H1 (cell line): Measurements from ENCODE around the gene OR8D2. TPM values are rescaled to one million over a fixed set of nuclear protein-coding genes. Genes with fewer than 3 reads are reported as not detected.

ENCODE experiments used
- CTCF ChIA-PET: fragments of 300-600 bp; sonication (Branson Sonifier 250); formaldehyde crosslinking; loops from one replicate; lab custom pipeline; 2021; ENCODE audit not compliant: partially characterized antibody; lab: Charles Lee
- POLR2A ChIA-PET: fragments of 300-600 bp; sonication (Branson Sonifier 250); formaldehyde crosslinking; loops from one replicate; lab custom pipeline; 2021; ENCODE audit warnings: inconsistent platforms; ENCODE audit not compliant: partially characterized antibody; lab: Charles Lee
- DNase-seq, 2 experiments: peaks; one replicate each; pipeline versions ENCODE4 v3.0.0 to v3.0.0-alpha.2; 2010 to 2022; ENCODE audit warnings: low spot score in 2 of 2, low read depth in 1 of 2, mixed read lengths in 1 of 2
- FAIRE-seq: peaks from 2 replicates; lab custom pipeline; 2011; peaks lifted over from hg19 to GRCh38; lab: Jason Lieb, UNC
- H2AFZ ChIP-seq: 2 replicates; pipeline ENCODE4 v1.8.1; 2012; ENCODE audit warnings: low read length, inconsistent platforms
- H2AK5ac ChIP-seq: 2 replicates; pipeline ENCODE4 v1.6.1; 2013; ENCODE audit warnings: low read depth, low read length
- H2BK120ac ChIP-seq: replicated peaks from 2 replicates; pipeline ENCODE3; 2013; ENCODE audit warnings: low read depth, low read length, inconsistent platforms
- H2BK12ac ChIP-seq: 2 replicates; pipeline ENCODE4 v1.6.1; 2013; ENCODE audit warnings: low read depth, low read length
- H2BK15ac ChIP-seq: 2 replicates; pipeline ENCODE4 v1.6.1; 2013; ENCODE audit warnings: low read length
- H2BK20ac ChIP-seq: 2 replicates; pipeline ENCODE4 v1.6.1; 2013; ENCODE audit warnings: low read length
- H2BK5ac ChIP-seq: 2 replicates; pipeline ENCODE4 v1.6.1; 2013; ENCODE audit warnings: low read depth, low read length
- H3K14ac ChIP-seq: 2 replicates; pipeline ENCODE4 v1.6.1; 2013; ENCODE audit warnings: inconsistent platforms; ENCODE audit not compliant: insufficient read length
- H3K18ac ChIP-seq: 2 replicates; pipeline ENCODE4 v1.6.1; 2013; ENCODE audit warnings: low read length; ENCODE audit errors: extremely low read depth
- H3K23ac ChIP-seq: 2 replicates; pipeline ENCODE4 v1.6.1; 2013; ENCODE audit warnings: inconsistent platforms; ENCODE audit not compliant: insufficient read length
- H3K23me2 ChIP-seq: 2 replicates; pipeline ENCODE4 v1.6.1; 2013; ENCODE audit warnings: low read depth, low read length
- H3K27ac ChIP-seq: 2 replicates; pipeline ENCODE4 v1.6.1; 2011; ENCODE audit warnings: low read depth, low read length, inconsistent platforms
- H3K27me3 ChIP-seq, 4 experiments: replicated peaks in 1 of 4; 1 replicate in 1 of 4; 2 replicates in 3 of 4; pipeline versions ENCODE4 v1.6.1 to v1.8.1; 2011 to 2013; ENCODE audit warnings: low read length in 3 of 4, mild to moderate bottlenecking in 3 of 4, inconsistent platforms in 2 of 4, mixed read lengths in 2 of 4, moderate library complexity in 1 of 4; ENCODE audit not compliant: control insufficient read depth in 3 of 4, insufficient read depth in 3 of 4; ENCODE audit errors: extremely low read depth in 1 of 4
- H3K36me3 ChIP-seq, 4 experiments: 2 replicates each; pipeline versions ENCODE4 v1.6.1 to v1.8.1; 2011 to 2013; ENCODE audit warnings: mild to moderate bottlenecking in 4 of 4, low read length in 3 of 4, moderate library complexity in 2 of 4, control low read depth in 1 of 4, inconsistent platforms in 1 of 4; ENCODE audit not compliant: insufficient read depth in 4 of 4, control insufficient read depth in 2 of 4
- H3K4ac ChIP-seq: replicated peaks from 2 replicates; pipeline ENCODE3; 2013; ENCODE audit warnings: low read length, low read depth, mixed read lengths, inconsistent platforms; ENCODE audit not compliant: insufficient read length
- H3K4me1 ChIP-seq, 4 experiments: replicated peaks in 1 of 4; 1 replicate in 1 of 4; 2 replicates in 3 of 4; pipeline versions ENCODE4 v1.6.1 to v1.8.1; 2011 to 2013; ENCODE audit warnings: low read length in 3 of 4, inconsistent platforms in 2 of 4, mixed read lengths in 1 of 4; ENCODE audit not compliant: insufficient read depth in 4 of 4, control insufficient read depth in 3 of 4
- H3K4me2 ChIP-seq, 2 experiments: 2 replicates each; pipeline versions ENCODE4 v1.6.1 to v1.8.1; 2011 to 2013; ENCODE audit warnings: low read depth in 2 of 2, low read length in 2 of 2, control low read depth in 1 of 2, inconsistent platforms in 1 of 2, mild to moderate bottlenecking in 1 of 2; ENCODE audit not compliant: insufficient read depth in 1 of 2
- H3K4me3 ChIP-seq, 4 experiments: fragments of 200-600, 300-600 bp in 1 of 4; sonication (generic), shearing (Covaris generic), sonication (Bioruptor Twin) in 1 of 4; 2 replicates each; pipeline versions ENCODE4 v1.5.1 to v1.8.1; 2011 to 2016; ENCODE audit warnings: low read length in 4 of 4, low read depth in 3 of 4, control low read depth in 2 of 4, inconsistent platforms in 2 of 4, mild to moderate bottlenecking in 2 of 4, mixed read lengths in 1 of 4, moderate library complexity in 1 of 4; ENCODE audit not compliant: insufficient read depth in 2 of 4; ENCODE audit errors: extremely low read depth in 1 of 4
- H3K56ac ChIP-seq: replicated peaks from 2 replicates; pipeline ENCODE3; 2013; ENCODE audit warnings: low read depth, mild to moderate bottlenecking, mixed read lengths, low read length, inconsistent platforms; ENCODE audit not compliant: insufficient read length
- H3K79me1 ChIP-seq: 2 replicates; pipeline ENCODE4 v1.6.1; 2013; ENCODE audit warnings: low read depth, low read length, control low read depth
- H3K79me2 ChIP-seq, 2 experiments: 2 replicates each; pipeline versions ENCODE4 v1.6.1 to v1.8.1; 2012 to 2013; ENCODE audit warnings: low read length in 2 of 2, mild to moderate bottlenecking in 2 of 2, inconsistent platforms in 1 of 2; ENCODE audit not compliant: insufficient read depth in 2 of 2, control insufficient read depth in 1 of 2
- H3K9ac ChIP-seq, 4 experiments: replicated peaks in 1 of 4; 1 replicate in 1 of 4; 2 replicates in 3 of 4; pipeline versions ENCODE4 v1.6.1 to v1.8.1; 2011 to 2013; ENCODE audit warnings: low read depth in 3 of 4, low read length in 3 of 4, control low read depth in 2 of 4, mild to moderate bottlenecking in 2 of 4, moderate library complexity in 2 of 4, inconsistent platforms in 1 of 4; ENCODE audit errors: extremely low read depth in 1 of 4
- H3K9me3 ChIP-seq, 2 experiments: 2 replicates each; pipeline versions ENCODE4 v1.6.1 to v1.8.1; 2012 to 2013; ENCODE audit warnings: mild to moderate bottlenecking in 2 of 2, moderate library complexity in 2 of 2, control low read depth in 1 of 2, inconsistent platforms in 1 of 2, low read depth in 1 of 2, low read length in 1 of 2, mixed read lengths in 1 of 2; ENCODE audit not compliant: insufficient read depth in 2 of 2
- H4K20me1 ChIP-seq, 2 experiments: replicated peaks in 1 of 2; 2 replicates each; pipeline versions ENCODE3 to v1.8.1; 2011 to 2013; ENCODE audit warnings: inconsistent platforms in 2 of 2, low read length in 2 of 2, mild to moderate bottlenecking in 1 of 2; ENCODE audit not compliant: insufficient read depth in 2 of 2, control insufficient read depth in 1 of 2
- H4K5ac ChIP-seq: 2 replicates; pipeline ENCODE4 v1.6.1; 2013; ENCODE audit warnings: low read length, low read depth, mixed read lengths, inconsistent platforms; ENCODE audit not compliant: insufficient read length
- H4K8ac ChIP-seq: 2 replicates; pipeline ENCODE4 v1.8.0; 2013; ENCODE audit warnings: mild to moderate bottlenecking, moderate library complexity, low read length, inconsistent platforms; ENCODE audit not compliant: insufficient read depth; ENCODE audit errors: extremely low read depth
- H4K91ac ChIP-seq: replicated peaks from 2 replicates; pipeline ENCODE3; 2013; ENCODE audit warnings: low read length, mixed read lengths, inconsistent platforms; ENCODE audit not compliant: insufficient read length
- BACH1 ChIP-seq: IDR thresholded peaks from 2 replicates; pipeline ENCODE4 v1.6.1; 2012; ENCODE audit warnings: low read length, improper control_type of control experiment
- MAX ChIP-seq: IDR thresholded peaks from 2 replicates; pipeline ENCODE4 v1.6.1; 2012; ENCODE audit warnings: inconsistent platforms
- RFX5 ChIP-seq: IDR thresholded peaks from 2 replicates; pipeline ENCODE4 v1.6.1; 2011; ENCODE audit warnings: low read depth, low read length, improper control_type of control experiment, borderline replicate concordance
- TEAD4 ChIP-seq: IDR thresholded peaks from 2 replicates; pipeline ENCODE4 v1.6.1; 2012; ENCODE audit warnings: low read depth, low read length, inconsistent platforms, mixed read lengths
- WGBS, 2 experiments: shearing (Covaris generic) in 1 of 2; methylation state at CpG; one replicate each; pipeline versions ENCODE4 v1.1.6 to v1.1.7; 2013 to 2015; ENCODE audit warnings: low lambda C conversion rate in 2 of 2, mixed read lengths in 2 of 2, inconsistent platforms in 1 of 2, low coverage in 1 of 2, missing lambda C conversion rate in 1 of 2; ENCODE audit not compliant: insufficient replicate concordance in 2 of 2, insufficient coverage in 1 of 2, insufficient read length in 1 of 2; ENCODE audit errors: extremely low coverage in 1 of 2, missing lambda C conversion rate in 1 of 2; 5-methylcytosine and 5-hydroxymethylcytosine counted together
- polyA plus RNA-seq, 7 experiments: library from polyadenylated mRNA; depleted of rRNA in 3 of 7; stranded (reverse) in 5 of 7; unstranded in 2 of 7; fragments of >200 nt in 5 of 7; fragments of 200-250 nt in 2 of 7; gene quantifications; 1 replicate in 5 of 7; 2 replicates in 1 of 7; 4 replicates in 1 of 7; pipeline versions ENCODE4 v1.2.1 to v1.2.3, GENCODE V29; 2011 to 2013; ENCODE audit warnings: missing spikeins in 2 of 7, mixed read lengths in 2 of 7
- total RNA-seq: library from RNA; stranded (reverse); fragmentation: NEBNext Ultra II Directional; extraction: Animal tissue kit (Norgen Biotek cat#: 25700); gene quantifications from 2 replicates; pipeline ENCODE4 v1.2.1, GENCODE V29; 2021

OR8D2 gene
- total and polyA plus RNA-seq, 2 of the 8 experiments (the other 6 are each of a cell fraction or from before 2014, with no cell fraction given) = not detected

GRCh38 chr11:124302347-124303125 is 17.5 kb downstream of the OR8D2 start:
- Histone ChIP-seq H3K4me2 (0 out of 4 replicates have a peak overlapping the region, but pooled peaks of 1 of the 2 experiments have one; percentile 11), H2BK12ac (no peak overlapping the region; the same call in 1 of the 2 replicates), H3K4me3 (no peak overlapping the region)

More at GRCh38 chr11:124302347-124303125, 17.5 kb downstream of the OR8D2 start:
- Histone ChIP-seq H3K4ac (no peak overlapping the region), H4K8ac (no peak overlapping the region), H2AK5ac (no peak overlapping the region), H3K79me2 (no peaks in the 10 kb centered on the region), H3K9ac (no peak overlapping the region), H4K5ac (no peak overlapping the region), H3K27me3 (no peaks in the 10 kb centered on the region), H3K79me1 (no peaks in the 10 kb centered on the region), H3K9me3 (no peaks in the 10 kb centered on the region), H4K91ac (no peak overlapping the region), H3K4me1 (peaks cover 0 to 6% (median 4%) of the 10 kb centered on the region in 4 experiments; a peak in 2 of 7 replicates), H2BK15ac (no peak overlapping the region), H3K56ac (no peak overlapping the region), H3K14ac (no peak overlapping the region), H3K36me3 (no peaks in the 10 kb centered on the region), H2BK20ac (no peak overlapping the region), H2AFZ (0 out of 2 replicates have a peak overlapping the region, but pooled peaks have one; percentile 90), H3K23ac (no peak overlapping the region), H3K27ac (no peak overlapping the region), H3K23me2 (no peaks in the 10 kb centered on the region), H3K18ac (no peak overlapping the region), H2BK120ac (no peak overlapping the region), H4K20me1 (no peaks in the 10 kb centered on the region), H2BK5ac (no peak overlapping the region)
- POLR2A ChIA-PET = no interaction called here
- CTCF ChIA-PET = no interaction called here
- DNase-seq (no peak), FAIRE-seq (no peak)
- no peak for TF ChIP-seq BACH1
- TF ChIP-seq MAX = no peak
- TF ChIP-seq RFX5 = no peak
- TF ChIP-seq TEAD4 = 0 out of 2 replicates have a peak, but pooled peaks have one; percentile 16
- 49% methylated on average over 3 of the region's 3 CpGs; no CpG with 5 or more reads in 1 of the 2 experiments for WGBS, 2 experiments
